HK-2 (cell line): ENCODE measurements around the gene GJE1.
"Not testable (repeated sequence)": the region's sequence is repeated elsewhere in the genome, so short reads cannot be mapped to it uniquely, and the experiment has no call there.

ENCODE experiments used
- DNase-seq: peaks from one replicate; pipeline ENCODE4 v3.0.0-alpha.2; 2018; ENCODE audit not compliant: unreplicated experiment

Gene GJE1, protein sequence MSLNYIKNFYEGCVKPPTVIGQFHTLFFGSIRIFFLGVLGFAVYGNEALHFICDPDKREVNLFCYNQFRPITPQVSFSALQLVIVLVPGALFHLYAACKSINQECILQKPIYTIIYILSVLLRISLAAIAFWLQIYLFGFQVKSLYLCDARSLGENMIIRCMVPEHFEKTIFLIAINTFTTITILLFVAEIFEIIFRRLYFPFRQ

DNA sequence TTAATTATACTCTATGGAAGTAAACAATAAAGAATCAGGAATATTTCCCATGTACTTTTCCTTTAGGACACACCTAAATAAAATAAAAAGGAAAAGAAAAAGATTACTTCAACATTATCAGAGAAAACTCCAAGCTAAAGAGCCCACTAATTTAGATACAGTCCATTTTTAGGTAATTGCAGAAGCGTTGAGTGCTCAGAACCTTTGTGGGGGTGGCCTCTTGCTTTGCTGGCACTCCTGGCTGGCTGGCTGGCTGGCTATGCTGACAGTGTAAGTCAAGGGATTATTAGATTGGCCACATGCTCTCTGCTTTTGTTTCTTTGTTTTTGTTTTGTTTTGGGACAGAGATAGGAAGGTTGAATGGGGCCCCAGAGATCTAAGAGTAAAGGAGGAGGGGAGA is at the start of gene GJE1:
Gene GJE1 (plus strand): TSS at position 301 of the 400 bp plus-strand sequence. CDS start 234 bp downstream, outside the sequence.
- no peak for DNase-seq

DNA sequence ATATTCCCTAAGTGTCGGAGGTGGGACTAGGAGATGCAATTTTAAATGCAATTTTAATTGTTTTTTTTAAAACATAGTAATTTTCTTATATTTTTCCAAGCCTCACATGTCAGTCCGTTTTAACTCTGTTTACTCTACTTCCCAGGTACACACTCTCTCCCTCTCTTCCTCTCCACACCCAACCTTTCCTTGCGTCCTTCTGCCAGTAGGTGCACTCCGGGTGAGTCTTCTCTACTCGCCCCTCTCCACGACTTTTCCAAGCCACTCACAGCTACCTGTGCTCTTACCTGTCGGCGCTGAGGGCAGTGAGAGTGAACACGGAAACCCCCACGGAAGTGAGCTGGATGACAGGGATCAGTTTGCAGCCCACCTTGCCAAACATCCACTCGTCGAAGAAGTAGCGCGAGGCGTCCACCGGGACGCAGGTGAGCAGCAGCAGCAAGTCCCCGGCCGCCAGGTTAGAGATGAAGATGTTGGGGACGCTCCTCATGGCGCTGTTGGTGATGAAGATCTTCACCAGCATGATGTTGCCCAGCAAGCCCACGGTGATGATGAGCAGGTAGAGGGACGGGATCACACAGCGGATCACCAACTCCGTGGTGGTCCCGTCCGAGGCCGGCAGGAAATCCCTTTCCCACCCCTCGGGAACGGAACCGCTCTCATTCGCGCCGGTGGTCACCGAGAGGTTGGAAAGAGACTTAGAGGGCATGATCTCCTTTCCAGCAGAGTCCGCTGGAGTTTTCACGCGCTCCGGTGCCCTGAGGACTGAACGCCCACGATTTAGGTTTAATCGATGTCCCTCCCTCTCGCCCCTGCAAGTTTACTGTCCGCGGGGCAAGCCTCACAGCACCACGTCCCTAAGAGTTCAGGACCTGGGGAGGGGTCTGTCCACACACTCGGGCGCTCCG is 44.5 kb upstream of the GJE1 start:
- no peak for DNase-seq

DNA sequence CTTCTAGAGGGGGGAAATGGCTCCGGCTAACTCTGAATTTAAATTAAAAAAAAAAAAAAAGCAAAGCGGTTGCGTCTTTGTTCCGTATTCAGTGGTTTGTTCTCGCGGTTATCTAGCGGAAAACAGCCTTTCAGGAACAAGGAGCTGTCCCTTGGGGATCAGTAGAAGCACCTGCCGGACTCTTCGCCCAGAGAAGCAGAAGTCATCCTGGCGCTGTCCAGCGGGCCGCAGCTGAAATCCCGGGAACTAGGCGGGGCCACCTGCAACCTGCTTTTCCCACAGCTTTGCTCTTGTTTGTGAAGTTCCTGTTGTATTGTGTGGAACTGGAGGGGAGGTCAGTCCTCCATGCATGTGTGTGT is 43.9 kb upstream of the GJE1 start:
- no peak for DNase-seq

DNA sequence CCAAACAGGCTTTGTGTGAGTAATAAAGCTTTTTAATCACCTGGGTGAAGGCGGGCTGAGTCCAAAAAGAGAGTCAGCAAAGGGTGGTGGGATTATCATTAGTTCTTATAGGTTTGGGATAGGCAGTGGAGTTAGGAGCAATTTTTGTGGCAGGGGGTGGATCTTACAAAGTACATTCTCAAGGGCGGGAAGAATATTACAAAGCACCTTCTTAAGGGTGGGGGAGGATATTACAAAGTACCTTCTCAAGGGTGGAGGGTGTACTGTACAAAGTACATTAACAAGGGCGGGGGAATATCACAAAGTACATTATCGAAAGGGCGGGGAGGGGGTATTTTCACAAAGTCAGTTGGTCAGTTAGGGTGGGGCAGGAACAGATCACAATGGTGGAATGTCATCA is 27.9 kb upstream of the GJE1 start:
- not testable (repeated sequence) for DNase-seq

DNA sequence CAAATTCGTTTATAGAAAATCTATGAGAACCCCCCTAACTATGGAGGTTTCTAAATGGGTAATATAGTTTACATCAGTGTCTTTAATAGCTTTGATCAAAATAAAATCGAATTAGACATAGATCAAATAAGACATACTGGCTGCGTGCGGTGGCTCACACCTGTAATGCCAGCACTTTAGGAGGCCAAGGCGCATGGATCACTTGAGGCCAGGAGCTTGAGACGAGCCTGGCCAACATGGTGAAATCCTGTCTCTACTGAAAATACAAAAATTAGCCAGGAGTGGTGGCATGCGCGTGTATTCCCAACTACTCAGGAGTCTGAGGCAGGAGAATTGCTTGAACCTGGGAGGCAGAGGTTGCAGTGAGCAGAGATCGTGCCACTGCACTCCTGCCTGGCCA is 21.9 kb upstream of the GJE1 start:
- DNase-seq: not testable (repeated sequence)

DNA sequence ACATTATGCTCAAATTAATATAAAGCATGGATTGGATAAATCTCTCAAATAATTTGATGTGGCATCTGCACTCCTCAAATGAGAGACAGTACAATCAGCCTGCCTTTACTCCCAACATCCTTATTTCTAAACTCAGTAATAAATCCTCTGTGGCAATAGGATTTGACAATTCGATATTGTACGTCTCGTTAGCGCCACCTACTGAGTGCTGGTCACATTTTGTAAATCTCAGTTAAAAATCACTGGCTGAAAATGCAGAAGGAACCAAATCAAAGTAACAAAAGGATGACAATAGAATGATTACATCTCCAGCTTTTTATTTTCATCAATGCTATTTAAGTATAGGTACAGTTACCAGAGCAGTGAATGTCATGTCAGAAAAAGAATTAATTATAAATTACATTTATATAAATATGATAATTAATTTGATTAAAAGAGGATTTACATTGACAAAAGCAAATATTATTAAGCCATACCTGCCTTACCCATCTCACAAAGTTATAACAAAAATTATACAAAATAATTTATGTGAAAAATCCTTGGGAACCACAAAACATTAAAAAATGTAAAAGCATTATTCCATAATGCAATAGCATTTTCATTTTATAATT is 20.2 kb upstream of the GJE1 start:
- peak; percentile 64 for DNase-seq

DNA sequence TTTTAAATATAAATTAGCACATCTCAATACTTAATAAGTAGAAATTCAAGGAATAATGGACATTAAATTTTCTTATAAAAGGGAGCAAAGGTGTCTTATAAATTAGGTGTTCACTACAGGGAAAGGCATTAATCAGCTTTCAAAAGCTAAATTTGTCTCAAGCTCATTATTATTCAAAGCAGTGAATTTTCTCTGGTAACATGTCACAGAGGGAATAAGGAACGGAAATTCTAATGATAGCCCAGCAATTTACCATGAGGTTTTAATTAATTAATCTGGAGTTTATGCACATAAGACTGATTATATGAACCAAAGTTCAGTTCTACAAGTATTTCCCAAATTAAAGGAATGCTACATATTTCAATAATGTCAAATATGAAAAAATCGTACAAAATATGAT is 15.4 kb upstream of the GJE1 start:
- DNase-seq: no peak

DNA sequence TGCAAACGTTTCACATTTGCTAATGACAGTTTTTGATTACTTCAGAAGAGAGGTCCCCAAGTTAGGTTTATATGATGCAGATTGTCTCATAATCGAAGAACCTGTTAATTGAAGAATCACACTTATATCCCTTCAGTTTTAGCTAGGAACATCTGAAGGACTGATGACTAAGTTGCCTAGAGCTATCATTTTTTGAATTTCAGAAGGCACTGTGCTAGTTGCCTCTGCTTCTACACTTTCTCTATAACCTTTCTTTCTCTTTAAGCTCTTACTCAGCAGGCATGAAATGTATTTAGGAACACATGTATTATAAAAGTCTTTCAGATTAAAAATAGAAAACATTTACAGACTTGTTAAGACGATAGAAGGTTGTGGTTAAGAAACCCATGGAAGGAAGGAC is 14.4 kb upstream of the GJE1 start:
- DNase-seq: no peak

DNA sequence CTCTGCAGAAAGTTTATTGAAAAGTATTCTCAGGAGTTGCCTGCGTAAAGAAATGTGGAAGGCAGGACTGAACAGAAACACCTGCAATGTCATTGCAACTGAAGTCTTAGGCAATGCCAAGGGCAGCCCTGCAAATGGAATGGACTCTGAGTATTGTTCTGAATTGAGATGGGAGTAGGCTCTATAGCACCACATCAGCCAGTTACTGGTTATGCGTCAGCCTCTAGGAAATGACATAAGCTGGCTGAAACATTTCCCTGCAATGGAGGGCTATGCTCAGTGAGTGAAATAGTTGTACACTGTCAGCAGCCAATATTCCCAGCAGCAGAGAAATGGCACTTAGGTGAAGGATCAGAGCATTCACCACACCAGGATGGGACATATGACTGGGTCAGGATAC is 13.8 kb upstream of the GJE1 start:
- no peak for DNase-seq

DNA sequence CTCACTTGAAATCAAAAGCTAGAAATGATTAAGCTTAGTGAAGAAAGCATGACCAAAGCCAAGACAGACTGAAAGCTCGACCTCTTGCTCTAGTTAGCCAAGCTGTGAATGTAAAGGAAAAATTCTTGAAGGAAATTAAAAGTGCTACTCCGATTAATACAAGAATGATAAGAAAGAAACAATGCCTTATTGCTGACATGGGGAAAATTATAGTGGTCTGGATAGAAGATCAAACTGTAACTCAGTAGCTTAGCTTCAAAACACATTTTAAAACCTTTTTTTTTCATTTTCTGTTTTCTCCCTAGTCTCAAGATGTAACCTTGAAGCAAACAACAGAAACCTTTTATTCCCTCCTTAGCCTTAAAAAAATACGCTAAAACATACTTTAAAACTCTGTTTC is 11.4 kb upstream of the GJE1 start:
- DNase-seq: no peak

DNA sequence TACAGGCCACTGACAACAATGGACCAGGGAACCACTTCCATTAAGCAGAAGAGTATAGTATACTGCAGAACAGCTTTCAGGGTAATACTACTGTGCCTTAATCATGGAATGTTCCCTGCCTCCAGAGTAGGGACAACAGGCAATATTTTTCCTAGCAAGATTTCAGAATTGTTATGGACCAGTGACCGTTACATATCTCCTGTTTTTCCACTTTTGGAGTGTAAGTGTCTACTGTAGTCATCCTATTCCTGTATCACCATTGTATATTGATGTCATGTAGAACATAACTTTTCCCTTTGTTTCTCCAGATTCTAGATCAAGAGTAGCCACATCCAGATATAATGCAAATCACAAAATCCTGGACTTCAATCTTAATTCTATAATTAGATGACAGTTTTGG is 1.9 kb upstream of the GJE1 start:
- no peak for DNase-seq

DNA sequence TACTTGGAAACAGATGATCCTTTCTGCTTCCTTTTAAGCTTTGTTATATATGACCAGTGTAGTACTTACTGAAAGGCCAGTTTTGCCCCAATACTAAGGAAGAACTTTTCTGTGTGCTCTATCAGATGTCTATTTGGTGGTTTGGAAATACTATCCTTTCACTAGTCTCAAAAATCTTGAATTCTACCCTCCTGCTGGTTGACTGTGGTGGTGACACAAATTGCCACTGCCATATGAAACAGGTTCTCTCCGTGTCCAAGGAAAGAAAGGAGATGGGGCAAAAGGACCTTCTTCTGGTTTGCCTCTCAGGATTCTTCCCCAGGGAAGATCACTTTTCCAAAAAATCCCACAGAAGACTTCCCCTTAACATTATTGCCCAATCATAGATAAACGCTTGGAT is 6.2 kb downstream of the GJE1 start:
- no peak for DNase-seq

DNA sequence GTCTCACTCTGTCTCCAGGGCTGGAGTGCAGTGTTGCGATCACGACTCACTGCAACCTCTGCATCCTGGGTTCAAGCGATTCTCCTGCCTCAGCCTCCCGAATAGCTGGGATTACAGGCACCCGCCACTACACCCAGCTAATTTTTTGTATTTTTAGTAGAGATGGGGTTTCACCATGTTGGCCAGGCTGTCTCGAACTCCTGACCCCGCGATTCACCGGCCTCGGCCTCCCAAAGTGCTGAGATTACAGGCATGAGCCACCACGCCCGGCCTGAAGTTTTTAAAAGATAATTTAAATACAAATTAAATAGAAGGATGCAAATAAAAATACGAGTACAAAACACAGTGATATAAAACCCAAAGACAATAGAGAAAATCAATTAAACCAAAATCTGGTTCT is 8.8 kb downstream of the GJE1 start:
- not testable (repeated sequence) for DNase-seq

DNA sequence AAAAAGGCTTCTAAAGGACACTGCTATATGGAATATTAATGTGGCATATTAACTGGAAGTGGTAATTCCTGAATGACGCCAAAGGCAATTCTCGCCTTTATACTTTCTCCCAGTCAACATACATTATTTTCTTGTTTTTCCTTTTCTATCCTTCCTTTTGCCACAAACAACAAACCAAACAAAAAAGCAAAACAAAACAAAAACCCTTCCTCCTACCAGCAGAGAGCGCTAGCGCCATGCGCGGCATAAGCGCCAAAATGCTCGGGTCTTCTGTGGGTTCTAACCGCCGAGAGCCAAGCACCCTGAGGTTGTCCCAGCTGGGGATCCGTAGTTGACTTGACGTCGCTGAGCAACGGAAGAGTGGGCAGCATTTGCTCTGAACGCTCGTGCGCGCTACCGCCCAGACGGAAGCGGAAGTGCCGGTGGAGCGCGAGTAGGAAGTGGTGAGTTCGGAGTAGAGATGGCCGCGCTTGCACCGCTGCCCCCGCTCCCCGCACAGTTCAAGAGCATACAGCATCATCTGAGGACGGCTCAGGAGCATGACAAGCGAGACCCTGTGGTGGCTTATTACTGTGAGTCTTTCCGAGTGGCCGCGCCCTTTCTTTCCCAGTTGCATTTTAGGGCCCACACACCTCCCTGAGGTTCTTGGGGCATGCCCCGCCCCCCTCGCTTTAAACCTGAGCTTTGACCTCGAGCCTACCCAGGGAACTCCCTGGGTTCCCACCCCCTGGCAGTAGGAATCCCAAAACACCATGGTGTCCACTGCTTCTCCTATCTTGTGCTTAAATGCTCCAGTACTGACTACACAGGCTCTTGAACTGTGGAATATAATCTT is 14.3 kb downstream of the GJE1 start, which contains the start of the genes NMBR and VTA1:
Gene NMBR (minus strand): TSS at position 295 of the 835 bp plus-strand sequence. CDS start 58,464 bp downstream, outside the sequence.
Gene VTA1 (plus strand): TSS at position 436 of the 835 bp plus-strand sequence. CDS start 25 bp downstream, at position 461.
- DNase-seq: peak; percentile 97

DNA sequence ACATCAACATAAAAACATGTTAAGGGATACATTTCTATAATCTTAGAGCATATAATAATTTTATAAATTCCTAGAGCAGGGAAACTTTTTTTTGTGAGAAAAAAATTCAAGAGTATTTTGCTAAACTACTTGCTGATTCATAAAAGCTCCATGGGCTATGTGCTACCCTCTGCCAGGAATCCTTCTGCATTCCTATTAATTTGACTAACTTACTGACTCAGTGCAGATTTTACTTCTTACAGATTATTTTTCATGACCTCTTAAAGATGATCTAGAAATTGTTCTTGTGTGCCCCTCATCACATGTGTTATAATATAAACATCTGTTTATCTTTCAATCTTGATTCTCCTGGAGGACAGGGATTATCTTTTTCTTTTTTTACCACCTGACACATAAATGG is 20.0 kb downstream of the GJE1 start:
- no peak for DNase-seq

DNA sequence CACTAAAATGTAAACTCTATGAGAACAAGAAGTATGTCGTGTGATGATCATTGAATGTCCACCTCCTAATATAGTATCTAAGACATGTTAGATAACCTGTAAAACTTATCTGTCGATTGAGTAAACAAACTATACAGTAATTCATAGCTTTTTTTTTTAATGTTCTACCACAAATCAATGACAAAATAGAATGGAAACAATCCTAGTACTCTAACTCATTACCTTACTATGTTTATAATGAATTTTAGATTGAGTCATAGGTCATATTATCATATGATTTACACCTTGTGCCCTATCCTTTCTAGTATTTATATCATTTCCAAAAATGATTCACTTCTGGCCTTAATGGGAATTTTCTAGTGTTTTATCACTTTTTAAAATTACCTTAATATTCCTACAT is 20.5 kb downstream of the GJE1 start:
- no peak for DNase-seq

DNA sequence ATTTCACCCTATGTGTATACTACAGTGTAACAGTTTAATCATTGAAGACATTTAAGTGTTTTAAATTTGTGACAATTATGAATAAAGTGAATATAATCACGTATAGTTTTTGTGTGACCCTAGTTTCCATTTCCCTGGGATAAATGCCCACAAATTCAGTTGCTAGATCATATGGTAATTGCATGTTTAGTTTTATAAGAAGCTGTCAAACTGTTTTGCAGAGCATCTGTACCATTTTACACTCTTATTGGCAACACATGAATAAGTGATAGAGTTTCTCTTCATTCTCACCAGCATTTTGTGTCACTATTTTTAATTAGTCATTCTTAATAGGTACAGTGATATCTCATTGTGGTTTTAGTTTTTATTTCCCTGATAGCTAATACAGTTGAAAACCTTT is 21.6 kb downstream of the GJE1 start:
- DNase-seq: no peak

DNA sequence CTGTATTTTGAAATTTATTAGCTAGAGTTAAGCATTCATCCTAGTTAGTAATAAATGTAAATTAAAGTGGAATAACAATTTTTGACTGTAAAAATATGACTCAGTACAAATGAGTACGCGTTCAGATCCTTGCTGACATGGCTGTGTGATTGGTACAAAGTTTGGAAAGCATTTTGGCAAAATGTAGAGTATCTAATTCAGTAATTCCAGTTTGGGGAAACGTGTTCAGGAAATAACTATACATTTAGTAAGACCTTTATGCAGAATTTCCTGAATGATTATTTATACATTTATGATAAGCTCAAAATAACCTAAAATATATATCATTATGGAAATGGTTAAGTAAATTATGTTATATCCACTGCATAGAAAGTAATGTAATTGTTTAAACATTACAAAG is 22.4 kb downstream of the GJE1 start:
- no peak for DNase-seq

DNA sequence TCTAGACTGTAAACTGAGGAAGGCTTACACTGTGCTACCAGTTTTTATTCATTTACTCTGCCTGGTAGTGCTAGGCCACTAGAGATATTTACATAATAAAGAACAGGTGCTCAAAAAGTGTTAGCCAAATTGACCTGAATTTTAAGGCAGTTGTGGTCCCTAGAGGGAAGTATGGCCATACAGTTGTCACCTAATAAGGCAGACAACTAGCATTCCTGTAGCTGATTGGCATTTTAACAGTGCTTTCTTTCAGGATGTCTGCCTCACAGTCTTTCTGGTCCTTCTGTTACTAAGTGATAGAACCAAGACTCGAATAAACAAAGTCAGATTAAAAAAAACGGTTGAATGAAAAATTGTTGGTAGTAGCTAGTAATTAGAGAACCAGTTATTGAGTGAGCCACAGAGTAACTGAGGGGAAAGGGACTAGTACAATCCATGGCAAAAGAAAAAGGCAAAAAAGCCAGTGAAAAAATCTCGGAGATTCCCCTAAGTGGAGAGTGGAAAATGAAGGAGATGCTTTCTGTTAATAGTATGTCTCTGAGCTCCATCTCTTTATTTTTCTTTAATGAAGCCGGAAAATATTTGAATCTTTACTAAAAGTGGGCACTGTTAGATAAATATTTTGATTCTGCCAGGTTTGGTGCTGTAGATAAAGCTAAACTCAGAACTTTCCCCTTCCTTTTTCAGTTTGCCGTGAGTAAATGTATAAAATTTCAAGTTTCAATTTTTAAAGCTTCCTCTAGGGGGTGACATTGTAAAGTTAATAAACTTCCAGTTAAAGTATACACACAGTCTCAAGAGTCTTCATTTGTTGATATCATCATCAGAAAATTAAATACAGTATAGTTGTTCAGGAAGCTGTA is 23.4 kb downstream of the GJE1 start:
- DNase-seq: no peak

DNA sequence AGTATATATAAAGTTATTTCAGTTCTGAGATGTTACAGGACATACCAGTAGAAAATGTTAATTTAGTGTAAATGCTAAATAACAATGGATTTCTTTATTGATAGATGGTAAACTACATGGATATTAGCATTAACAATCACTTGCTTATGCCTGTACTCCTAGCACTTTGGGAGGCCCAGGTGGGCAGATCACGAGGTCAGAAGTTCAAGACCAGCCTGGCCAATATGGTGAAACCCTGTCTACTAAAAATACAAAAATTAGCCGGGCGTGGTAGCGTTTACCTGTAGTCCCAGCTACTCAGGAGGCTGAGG is 24.0 kb downstream of the GJE1 start:
- DNase-seq: not testable (repeated sequence)

DNA sequence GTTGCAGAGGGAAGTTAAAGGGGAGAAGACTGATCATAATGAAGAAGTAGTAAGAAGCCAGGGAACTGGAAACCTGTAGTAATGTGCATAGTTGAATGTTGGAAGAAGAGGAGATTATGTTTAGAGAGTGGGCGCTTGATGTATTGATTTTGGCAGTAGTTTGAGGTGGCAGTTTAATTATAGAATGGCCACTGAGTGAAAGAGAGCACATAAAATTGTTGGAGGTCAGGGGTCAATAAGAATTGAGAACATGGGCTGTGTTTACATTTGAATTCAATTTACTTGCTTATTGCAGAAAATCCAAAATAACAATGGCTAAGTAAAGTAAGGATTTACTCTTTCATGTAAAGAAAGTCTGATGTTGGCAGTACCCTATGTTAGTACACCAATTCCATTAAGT is 30.1 kb downstream of the GJE1 start:
- no peak for DNase-seq
